HTR-8/SVneo (cell line): ENCODE results near the gene DPYSL3.

Experiments
- DNase-seq: peaks from one replicate; pipeline ENCODE4 v3.0.0; 2011; ENCODE audit warnings: low spot score, mixed read lengths; ENCODE audit not compliant: insufficient read length
- FAIRE-seq: peaks from 2 replicates; lab custom pipeline; 2011; peaks lifted over from hg19 to GRCh38; lab: Jason Lieb, UNC

Gene DPYSL3

DNA sequence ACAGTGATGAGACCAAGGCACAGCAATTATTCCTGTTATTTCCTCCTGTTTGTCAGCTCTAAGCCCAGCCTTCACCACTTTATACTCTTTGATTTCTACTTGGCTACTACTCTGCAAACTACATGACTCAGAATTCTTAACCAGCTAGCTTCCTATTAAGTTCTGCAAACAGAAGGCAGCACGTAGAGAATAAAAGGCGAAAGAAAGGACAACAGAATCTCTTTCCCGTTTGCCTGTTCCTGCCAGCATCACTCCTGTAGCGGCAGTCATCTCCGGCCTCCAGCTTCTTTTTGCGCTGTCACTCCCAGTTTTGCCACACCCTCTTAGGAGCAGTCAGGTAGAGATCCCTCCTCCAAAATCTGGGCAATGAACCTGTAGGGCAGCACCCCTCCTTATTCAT, 29.9 kb downstream of the DPYSL3 start:
- DNase-seq = no peak
- no peak for FAIRE-seq

DNA sequence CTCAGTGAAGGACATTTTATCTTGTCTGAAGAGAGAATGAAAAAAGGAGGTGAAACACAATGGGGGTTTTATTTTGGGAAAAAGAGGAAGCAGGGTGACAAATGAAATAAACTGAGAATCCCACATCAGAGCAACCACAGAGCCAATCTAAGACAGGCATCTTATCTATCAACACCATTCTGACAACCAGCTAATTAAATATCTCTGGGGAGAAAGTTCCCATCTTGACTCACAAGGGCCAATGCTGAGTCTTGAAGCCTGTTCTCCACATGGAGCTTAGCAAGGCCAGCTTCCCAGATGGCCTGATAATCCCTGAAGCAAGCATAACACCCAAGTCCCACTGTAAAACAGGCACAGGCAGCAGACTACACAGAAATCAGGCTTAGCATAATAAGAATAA, 30.4 kb downstream of the DPYSL3 start:
- DNase-seq (no peak), FAIRE-seq (no peak)

DNA sequence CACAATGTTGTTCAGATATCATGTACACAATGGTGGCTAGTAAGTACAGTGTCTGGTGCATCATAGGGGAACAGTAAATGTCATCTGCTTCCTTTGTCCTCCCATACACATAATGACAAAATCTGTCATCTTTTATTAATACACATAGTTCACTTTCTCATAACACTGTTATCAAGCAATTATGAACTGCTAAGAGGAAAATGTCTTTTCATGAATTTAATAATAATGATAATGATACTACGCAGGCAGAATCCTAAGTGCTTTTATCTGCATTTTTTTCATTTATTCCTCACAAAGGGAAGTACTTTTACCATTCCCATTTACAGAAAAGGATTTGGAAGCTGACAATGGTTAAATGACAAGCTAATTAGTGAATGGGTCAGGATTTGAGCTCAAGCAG, 35.7 kb downstream of the DPYSL3 start:
- no peak for DNase-seq
- no peak for FAIRE-seq

DNA sequence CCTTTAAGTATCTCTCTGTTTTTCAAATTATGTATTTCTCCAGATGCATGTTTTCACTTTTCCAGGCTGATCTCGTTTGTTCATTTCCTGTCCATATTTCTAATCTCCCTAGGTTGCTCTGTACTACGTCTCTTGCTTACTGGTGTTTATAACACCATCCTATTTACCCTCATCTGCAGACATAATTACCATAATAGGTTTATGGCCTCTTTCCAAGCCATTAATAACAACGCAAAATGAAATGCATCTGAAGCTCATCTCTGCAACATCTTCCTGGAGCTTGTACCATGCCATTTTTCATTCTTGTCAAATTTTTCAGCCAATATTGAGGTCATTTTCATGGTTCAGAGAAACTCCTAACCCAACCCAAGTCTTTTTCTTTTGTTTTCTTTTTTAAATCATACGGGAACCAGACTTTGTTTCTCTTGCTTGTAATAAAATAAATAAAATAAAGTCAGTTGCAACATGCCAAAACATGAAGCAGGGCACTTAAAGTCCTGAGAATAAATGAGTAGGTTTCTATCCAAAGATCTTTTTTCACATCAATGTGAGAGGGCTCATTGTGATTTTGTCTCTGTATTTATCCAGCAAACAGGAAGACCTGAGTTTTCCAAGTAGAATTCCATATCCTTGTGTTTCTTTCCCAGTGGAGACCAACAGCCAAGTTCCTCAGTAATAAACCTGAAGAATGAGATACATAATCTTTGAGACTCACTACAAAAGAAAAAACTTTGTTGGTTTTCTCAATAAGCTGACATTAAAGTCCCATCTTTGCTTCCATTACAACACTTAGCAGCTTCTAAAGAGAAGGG, 37.0 kb downstream of the DPYSL3 start:
- no peak for FAIRE-seq
- DNase-seq = no peak

DNA sequence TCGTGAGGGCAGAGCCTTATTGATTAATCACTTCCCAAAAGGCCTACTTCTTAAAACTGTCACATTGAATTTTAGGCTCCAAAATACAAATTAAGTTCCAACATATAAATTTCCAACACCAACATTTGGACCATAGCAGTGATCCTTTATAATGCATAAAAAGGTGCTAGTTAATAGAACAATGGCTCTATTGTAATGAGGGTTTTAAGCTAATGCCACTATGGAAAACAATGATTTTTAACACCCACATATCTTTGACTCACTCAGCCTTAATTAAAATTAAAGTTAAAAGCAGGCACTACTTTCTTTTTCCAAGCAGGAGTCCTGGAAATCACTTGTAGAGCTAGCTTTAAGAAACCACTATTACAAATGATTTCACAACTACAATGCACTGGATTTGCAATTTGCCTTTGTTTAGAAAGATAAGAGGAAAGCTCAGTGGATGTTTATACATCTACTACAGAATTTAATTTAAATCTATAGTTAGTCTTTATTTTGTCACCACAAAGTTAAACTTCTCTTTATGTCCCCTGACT, 41.8 kb downstream of the DPYSL3 start:
- FAIRE-seq (no peak), DNase-seq (no peak)

DNA sequence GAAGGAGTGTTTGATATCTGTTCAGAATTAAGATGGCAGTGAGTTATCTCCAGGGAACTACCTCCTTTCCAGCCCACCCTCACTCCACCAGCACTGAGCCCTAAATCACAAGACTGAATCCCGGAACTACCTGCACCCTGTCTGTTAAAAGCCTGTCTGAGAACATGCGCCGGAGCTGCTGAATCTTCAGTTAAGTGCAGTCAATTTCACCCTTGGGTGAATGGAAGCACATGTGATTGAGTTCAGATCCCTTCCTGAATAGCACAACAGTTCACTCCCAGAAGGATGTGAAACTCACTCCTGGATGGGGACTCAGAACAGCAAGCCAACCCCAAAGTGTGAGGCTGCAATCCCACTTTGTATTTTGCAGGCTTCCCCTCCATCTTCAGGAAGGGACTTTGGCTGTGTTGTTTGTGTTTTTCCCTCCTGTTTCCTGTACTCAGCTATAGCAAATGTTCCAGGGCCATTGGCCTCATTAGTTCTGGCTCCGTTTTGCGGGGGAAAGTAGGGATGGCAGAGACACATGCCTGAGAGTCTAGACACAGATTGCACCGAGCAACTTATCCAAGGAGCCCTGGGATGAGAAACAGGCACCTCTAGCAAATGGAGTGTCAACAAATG, 43.4 kb downstream of the DPYSL3 start:
- DNase-seq (no peak), FAIRE-seq (no peak)

DNA sequence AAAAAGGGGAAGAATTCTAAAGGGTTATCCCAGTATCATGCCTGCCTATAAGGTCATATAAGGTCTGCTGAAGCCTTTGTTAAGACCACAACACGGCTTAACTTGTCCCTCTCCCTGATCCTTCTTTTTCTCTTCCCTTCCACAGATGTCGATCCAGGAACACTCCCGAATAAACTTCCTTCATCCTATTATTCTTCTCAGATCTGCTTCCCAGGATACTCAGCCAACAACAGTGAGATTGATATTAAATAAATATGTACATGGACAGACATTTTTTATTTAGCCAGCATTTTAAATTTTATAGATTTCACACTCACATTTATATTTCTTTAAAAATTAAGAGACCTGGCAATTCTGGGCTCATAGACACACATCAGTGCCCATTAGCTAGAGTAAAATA, 44.1 kb downstream of the DPYSL3 start:
- FAIRE-seq = no peak
- no peak for DNase-seq

DNA sequence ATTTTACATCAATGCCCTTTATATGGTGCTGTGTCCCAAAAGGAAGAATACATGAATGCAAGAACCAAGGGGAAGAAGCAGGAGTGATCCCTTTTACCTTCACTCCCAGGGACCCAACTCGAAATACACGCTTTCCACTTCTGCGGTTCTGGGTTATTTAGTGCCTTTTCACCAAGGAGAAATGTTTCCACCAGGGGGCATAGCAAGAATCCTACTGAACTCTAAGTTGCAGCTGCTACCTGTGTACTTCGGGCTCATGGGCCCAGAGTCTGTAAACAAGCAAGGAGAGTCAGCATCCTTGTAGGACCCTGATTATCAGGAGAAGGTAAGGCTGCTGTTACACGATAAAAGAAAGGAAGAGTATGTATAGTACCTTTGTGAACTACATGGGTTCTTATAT, 45.7 kb downstream of the DPYSL3 start:
- DNase-seq (no peak), FAIRE-seq (no peak)

DNA sequence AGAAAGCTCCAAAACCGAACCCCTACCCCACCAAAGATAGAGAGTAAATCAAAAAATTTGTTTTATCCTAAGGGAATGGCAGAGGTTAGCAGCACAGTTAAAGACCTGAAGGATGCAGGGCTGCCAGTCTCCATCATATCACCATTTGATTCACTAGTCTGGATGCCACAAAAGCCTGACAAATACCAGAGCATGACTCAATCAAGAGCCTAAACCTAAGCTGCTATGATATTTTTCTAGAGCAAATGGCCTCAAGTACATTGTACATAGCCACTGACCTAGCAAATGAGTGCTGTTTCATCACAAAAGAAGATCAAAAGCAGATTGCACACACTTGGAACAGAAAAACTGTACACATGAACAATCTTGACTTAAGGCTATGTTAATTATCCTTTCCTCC, 48.0 kb downstream of the DPYSL3 start:
- DNase-seq = no peak
- no peak for FAIRE-seq

DNA sequence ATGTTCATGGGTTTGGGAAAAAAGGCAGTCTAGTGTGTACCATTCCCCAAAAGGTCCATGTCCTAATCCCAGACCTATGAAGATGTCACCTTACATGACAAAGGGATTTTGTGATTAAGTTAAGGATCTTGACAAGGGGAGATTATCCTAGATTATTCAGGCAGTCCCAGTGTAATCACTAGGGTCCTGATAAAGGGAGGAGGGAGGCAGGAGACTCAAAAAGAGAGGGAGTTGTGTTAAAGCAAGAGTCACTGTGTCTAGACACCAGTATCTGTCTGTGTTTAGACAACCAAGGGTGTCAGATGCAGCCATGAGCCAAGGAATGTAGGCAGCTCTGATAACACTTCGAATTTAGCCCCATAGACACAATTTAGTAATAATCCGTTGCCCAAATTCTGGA, 49.5 kb downstream of the DPYSL3 start:
- no peak for DNase-seq
- FAIRE-seq = no peak

DNA sequence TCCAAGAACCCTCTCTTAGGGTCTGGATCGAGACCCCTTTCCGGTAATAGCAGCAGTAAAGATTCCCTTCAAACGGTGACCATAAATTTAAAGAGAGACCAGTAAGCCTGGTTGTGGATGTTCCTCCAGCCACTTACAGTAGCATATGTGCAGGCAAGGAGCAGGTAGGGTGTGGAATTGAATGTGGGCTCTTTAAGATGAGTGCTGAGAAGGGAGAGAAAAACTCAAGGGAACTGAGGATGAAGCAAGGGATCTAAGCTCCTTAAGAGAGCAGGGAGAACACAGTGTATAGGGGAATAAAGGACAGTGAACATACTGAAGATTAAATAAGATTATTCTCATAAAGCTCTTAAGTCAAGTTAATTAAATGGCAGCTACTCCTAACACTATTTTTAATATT, 51.3 kb downstream of the DPYSL3 start:
- no peak for DNase-seq
- no peak for FAIRE-seq

DNA sequence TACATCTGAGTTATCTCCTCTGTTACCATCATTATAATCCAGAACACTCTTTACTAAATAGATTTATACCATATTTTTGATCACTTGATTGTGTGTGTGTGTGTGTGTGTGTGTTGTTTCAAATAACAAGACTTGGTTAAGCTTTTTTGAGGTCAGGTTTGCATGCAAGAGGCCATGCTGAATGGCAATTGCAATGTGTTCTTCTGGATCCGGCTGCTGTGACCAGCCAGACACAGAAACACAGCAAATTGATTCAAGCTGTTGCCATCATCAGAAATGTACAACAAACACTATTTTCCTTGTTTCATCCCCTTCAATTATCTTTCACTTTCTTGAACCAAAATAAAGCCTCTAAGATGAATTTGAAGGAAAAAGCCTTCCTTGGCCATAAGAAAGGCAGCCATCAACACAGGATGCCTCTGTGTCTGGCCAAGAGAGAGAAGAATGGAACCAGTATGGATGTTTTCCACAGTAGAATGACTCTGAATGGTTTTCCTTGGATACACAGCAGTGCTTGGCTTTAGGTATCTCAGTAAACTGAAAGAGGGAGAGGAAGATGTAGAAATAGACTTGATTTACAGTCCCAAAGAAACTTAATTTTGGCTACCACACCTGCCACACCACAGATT, 53.9 kb downstream of the DPYSL3 start:
- DNase-seq = no peak
- no peak for FAIRE-seq

DNA sequence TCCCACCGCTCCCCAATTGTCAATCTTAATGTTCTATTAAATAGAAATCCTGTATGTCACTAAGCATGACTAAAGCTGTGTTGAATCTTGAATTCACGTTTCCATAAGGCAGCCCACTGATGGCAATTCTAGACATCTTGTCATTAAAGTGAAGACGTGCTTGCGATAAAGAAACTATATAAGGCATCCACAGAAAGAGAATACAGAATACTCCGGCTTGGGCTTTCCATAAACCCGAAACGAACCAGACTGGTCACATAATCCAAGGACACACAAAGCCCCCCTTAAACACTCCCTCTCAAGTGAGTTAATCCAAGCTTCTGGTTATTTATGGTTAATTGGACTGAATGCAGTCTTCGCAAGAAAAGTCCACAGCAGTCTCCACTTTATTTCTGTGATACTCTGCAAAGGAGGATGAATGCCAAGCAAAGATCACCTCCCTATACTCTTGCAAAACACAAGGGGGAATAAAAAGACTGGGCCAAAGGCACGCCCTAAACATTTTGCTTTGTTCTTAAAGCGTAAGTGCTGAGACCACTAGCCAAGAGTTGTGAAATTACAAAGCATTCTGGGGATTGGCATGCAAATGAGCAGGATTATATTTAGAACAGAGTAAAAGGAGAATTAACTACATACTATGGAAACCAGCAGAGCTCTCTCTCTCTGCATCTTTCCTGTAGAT, 54.7 kb downstream of the DPYSL3 start:
- FAIRE-seq = no peak
- no peak for DNase-seq

DNA sequence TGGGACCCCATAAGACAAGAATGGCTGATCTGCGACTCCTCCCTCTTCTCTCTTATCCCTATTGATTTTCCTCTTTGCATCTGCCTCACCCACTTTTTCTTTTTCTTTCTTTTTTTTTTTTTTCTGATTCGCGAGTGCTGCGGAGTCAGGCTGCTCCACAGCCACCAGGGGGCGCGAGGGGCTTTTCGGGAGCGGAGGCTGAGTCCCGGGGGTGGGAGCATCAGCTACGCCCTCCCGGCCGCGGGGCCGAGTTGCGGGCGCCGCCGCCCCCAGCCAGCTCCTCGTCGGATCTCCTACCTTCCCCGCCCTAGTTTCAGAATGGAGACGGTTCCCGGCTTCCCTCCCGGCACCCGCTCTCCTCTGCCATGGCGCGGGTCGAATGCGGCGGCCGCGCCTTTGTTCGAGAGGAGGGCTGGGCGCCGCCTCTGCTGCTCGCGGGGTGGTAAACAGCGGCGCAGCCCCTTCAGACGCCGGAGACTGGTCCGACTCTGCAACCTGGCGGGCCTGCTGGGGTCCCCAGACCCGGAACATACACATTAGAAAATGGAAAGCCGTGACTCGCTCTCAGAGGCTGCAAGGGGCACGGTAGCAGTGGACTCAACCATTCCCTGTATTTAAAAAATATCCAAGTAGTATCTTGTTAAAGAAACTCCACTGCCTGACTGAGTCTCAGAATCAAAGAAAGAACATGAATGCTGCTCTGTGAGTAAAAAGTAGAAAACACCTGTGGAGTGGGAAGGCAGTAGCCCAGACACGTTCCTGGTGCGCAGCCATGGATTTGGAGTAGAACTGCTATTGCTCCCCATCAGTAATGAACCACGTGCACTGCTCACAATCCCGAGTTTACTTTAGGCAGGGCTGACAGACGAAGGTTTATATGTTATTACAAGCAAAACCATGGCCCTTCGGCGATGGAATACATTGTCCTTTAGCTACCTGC, 55.7 kb downstream of the DPYSL3 start:
- FAIRE-seq (no peak), DNase-seq (peak; percentile 73)

DNA sequence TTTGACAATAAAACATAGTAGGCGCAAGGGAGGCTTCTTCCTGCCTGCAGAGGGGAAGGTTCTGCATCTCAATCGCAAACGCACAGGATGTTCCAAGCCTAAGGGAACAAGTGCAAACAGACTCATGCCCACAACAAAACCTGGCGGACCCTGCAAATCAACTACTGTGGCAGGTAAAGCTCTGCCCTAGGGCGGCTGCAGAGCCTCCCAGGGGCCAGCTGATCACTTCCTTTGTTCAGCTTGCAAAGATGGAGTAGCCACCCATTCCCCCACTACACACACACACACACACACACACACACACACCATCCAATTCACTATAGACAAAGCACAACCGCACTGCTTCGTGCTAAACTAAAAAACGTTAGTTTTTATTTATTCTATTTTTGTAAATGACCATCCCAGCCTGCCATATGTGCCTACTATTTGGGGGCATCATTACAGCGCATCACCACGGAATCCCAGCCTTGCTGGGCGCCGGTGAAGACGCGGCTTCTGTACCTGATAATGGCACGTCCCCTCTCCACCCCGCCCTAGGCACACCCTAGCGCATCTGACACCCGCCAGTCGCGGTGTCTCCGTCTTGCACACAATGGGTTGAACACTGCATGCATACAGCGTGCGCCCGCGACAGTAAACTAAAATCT, 57.6 kb downstream of the DPYSL3 start:
- no peak for DNase-seq
- no peak for FAIRE-seq

DNA sequence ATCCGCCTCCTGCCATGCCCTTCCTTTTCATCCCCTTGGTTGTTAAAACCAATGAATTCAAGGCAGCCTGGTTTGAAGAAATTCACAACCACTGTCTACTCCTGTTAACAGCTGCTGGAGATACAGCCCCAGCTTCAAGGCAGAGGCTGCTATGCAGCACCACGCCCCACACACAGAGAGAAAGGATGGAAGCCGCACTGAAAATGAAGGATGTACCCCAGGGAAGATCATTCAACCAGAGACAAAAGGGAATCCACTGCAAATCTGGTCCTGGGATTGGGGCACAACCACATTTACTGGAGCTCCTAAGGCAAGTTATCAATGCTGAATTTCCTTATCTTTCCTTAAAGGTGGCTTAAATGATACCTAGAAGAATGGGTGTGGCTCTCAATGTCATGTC, 58.7 kb downstream of the DPYSL3 start:
- FAIRE-seq = no peak
- no peak for DNase-seq

DNA sequence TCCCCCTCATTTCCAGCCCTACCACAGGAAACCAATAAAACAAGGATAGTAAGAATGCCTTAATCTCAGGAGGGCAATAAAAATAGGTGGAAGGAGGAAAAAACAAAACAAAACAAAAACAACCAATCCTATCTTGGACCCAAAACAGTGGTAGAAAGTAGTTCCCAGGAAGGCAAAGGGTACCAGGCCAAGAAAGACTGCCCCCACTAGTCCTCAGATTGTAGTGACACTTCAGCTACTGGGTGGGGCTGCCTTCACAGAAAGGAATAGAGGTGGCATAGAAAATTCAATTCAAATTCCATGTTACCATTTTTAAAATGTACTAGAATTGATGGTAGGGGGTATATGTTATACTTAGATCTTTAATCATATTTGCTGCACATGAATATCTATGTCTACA, 59.3 kb downstream of the DPYSL3 start:
- FAIRE-seq = no peak
- DNase-seq = no peak

DNA sequence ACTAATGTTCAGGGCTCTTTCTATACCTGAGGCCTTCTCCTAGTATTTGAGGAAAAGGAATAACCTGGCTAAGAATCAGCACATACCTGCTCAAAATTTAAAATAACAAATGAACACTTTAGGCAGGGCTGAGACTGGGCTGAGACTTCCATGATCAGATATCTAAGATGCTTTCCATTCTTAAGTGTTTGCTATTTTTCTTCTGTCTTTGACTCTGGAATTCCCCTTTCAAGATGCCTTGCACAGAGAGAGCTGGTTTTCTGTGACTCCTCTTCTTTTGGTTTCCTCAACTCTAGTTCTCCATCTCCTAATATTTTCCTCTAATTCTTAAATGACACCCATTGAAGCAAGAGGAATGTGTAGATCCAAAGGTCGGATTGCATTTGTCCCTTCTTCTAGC, 61.1 kb downstream of the DPYSL3 start:
- FAIRE-seq (no peak), DNase-seq (no peak)

DNA sequence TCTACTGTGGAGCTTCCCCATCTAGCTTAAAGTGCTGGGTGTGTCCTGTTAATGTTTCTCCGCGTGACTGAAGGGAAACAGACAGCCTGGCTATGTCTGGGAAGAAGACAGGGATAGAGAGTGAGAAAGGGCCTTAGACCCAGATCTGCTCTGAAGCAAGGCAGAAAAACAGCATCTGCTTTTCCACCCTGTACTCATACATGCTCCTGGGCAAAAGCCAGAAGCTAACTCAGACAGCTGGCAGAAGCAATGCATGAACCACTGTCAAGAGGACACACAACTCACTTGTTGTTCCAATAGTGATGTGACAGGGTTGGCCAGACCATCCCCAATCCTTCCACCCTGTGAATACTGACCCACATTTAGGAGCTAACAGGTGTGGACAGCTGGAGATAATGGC, 63.3 kb downstream of the DPYSL3 start:
- DNase-seq (no peak), FAIRE-seq (no peak)
